AG10803 (cell line): ENCODE measurements around the gene KRTAP9-7.
"Not testable (repeated sequence)": the region's sequence is repeated elsewhere in the genome, so short reads cannot be mapped to it uniquely, and the experiment has no call there.

Source experiments
- DNase-seq: peaks from one replicate; pipeline ENCODE4 v3.0.0; 2010; ENCODE audit warnings: low read depth
- H3K4me3 ChIP-seq: 2 replicates; pipeline ENCODE4 v1.5.1; 2011; ENCODE audit warnings: mild to moderate bottlenecking, low read length, control low read depth
- CTCF ChIP-seq: conservative IDR thresholded peaks from 2 replicates; pipeline ENCODE4 v1.5.1; 2011; ENCODE audit warnings: mild to moderate bottlenecking, low read length, control low read depth, inconsistent platforms

KRTAP9-7 gene

GRCh38 chr17:41265078-41265477 is 10.4 kb upstream of the KRTAP9-7 start, which contains the start of gene KRTAP9-6:
TSS of gene KRTAP9-6 (plus strand) at chr17:41265378. CDS start at chr17:41265378, 0 bp downstream.
- no peak within 1 kb of the TSS for H3K4me3 ChIP-seq
- DNase-seq = no peak
- TF ChIP-seq CTCF = no peak

- no peak for TF ChIP-seq CTCF
- H3K4me3 ChIP-seq = no peak overlapping the region
- DNase-seq = no peak
Observed at GRCh38 chr17:41267711-41268110, 7.8 kb upstream of the KRTAP9-7 start.

GRCh38 chr17:41271323-41271722 is 4.2 kb upstream of the KRTAP9-7 start:
- H3K4me3 ChIP-seq, DNase-seq: not testable (repeated sequence)

- no peak overlapping the region for H3K4me3 ChIP-seq
- DNase-seq = no peak
- TF ChIP-seq CTCF = no peak
Observed at GRCh38 chr17:41271858-41272257, 3.6 kb upstream of the KRTAP9-7 start.

GRCh38 chr17:41278176-41278955 is 2.9 kb downstream of the KRTAP9-7 start:
- H3K4me3 ChIP-seq = no peak overlapping the region
- no peak for DNase-seq
- no peak for TF ChIP-seq CTCF

GRCh38 chr17:41284043-41284442 is 8.5 kb downstream of the KRTAP9-7 start:
- H3K4me3 ChIP-seq = no peak overlapping the region
- no peak for TF ChIP-seq CTCF
- peak; percentile 93 for DNase-seq

GRCh38 chr17:41284546-41284945 is 9.0 kb downstream of the KRTAP9-7 start:
- DNase-seq = peak; percentile 55
- no peak overlapping the region for H3K4me3 ChIP-seq
- no peak for TF ChIP-seq CTCF
